AG04450 (cell line): ENCODE results near the gene SKAP1. TPM values are rescaled to one million over a fixed set of nuclear protein-coding genes. Genes with fewer than 3 reads are reported as not detected.

Experiments used
- CTCF ChIA-PET: fragments of 300-600, 350-600 bp; formaldehyde crosslinking; extraction: SDS; loops from one replicate; lab custom pipeline; 2022; ENCODE audit warnings: antibody characterized with exemption, inconsistent platforms; lab: Charles Lee
- POLR2A ChIA-PET: fragments of 350-600 bp; formaldehyde crosslinking; extraction: SDS; loops from one replicate; lab custom pipeline; 2021; ENCODE audit warnings: antibody characterized with exemption, inconsistent platforms; lab: Yijun Ruan, JAX
- DNase-seq: peaks from one replicate; pipeline ENCODE4 v3.0.0-alpha.2; 2011; ENCODE audit warnings: low read depth, low spot score
- H3K27ac ChIP-seq: one replicate; pipeline ENCODE4 v1.5.1; 2012; ENCODE audit warnings: low read depth, low read length, control low read depth
- H3K27me3 ChIP-seq: one replicate; pipeline ENCODE4 v1.6.0; 2012; ENCODE audit warnings: low read length; ENCODE audit not compliant: control insufficient read depth, insufficient read depth
- H3K4me3 ChIP-seq: 2 replicates; pipeline ENCODE4 v1.5.1; 2011; ENCODE audit warnings: mild to moderate bottlenecking, low read depth, low read length, control low read depth
- H3K9me3 ChIP-seq: 2 replicates; pipeline ENCODE4 v1.5.1; 2012; ENCODE audit warnings: low read length; ENCODE audit not compliant: control insufficient read depth, insufficient read depth
- polyA plus RNA-seq: library from polyadenylated mRNA; depleted of rRNA; stranded (reverse); fragments of >200 nt; gene quantifications from 2 replicates; pipeline ENCODE4 v1.2.3, GENCODE V29; 2011
- TF ChIP-seq, protein P1 (sequence below): IDR thresholded peaks from 2 replicates; pipeline ENCODE4 v1.5.1; 2011; ENCODE audit warnings: low read depth, low read length, control low read depth, inconsistent platforms

The SKAP1 gene
- polyA plus RNA-seq, 1 experiment = not detected

DNA sequence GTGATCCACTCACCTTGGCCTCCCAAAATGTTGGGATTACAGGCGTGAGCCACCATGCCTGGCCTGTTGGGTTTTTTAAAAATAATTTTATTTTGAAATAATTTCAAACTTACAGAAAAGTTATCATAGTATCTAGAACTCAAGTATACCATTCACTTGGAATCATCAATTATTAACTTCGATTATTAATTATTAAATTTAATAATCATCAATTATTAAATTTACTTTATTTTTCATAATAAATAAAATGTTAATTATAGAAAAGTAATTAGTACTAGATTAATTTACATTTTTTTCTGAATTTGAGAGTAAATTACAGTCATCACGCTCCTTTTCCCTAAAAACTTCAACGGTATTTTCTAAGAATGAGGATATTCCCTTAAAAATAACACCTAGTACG lies 13.7 kb upstream of the SKAP1 start:
- TF ChIP-seq, protein P1, sequence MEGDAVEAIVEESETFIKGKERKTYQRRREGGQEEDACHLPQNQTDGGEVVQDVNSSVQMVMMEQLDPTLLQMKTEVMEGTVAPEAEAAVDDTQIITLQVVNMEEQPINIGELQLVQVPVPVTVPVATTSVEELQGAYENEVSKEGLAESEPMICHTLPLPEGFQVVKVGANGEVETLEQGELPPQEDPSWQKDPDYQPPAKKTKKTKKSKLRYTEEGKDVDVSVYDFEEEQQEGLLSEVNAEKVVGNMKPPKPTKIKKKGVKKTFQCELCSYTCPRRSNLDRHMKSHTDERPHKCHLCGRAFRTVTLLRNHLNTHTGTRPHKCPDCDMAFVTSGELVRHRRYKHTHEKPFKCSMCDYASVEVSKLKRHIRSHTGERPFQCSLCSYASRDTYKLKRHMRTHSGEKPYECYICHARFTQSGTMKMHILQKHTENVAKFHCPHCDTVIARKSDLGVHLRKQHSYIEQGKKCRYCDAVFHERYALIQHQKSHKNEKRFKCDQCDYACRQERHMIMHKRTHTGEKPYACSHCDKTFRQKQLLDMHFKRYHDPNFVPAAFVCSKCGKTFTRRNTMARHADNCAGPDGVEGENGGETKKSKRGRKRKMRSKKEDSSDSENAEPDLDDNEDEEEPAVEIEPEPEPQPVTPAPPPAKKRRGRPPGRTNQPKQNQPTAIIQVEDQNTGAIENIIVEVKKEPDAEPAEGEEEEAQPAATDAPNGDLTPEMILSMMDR = no peak
- Histone ChIP-seq H3K27ac (no peak overlapping the region), H3K4me3 (no peak overlapping the region), H3K27me3 (peaks cover 40% of the 10 kb centered on the region), H3K9me3 (no peaks in the 10 kb centered on the region)
- no peak for DNase-seq
- CTCF ChIA-PET = no interaction called here
- POLR2A ChIA-PET = no interaction called here

DNA sequence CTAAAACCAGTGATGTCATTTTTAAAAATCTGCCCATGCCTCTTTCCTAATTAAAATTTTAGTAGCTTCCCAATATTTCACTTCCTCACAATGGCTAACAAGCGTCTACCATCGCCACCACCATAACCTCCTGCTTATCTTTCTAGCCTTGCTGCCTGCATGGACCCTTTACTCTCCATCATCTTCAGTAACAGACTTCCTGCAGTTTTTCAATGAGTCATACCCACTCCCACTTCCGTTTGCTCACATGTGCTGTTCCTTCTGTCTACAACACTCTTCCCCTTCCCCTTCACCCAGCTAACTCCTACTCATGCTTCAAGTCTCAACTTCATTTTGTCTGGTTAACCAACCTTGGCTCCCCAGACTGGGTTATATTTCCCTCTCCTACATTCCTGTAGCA lies 12.8 kb upstream of the SKAP1 start:
- H3K4me3 ChIP-seq = no peak overlapping the region
- H3K27ac ChIP-seq = no peak overlapping the region
- H3K9me3 ChIP-seq = no peaks in the 10 kb centered on the region
- DNase-seq = no peak
- POLR2A ChIA-PET = no interaction called here
- CTCF ChIA-PET = no interaction called here
- TF ChIP-seq, protein P1 = no peak
- H3K27me3 ChIP-seq = peaks cover 38% of the 10 kb centered on the region

DNA sequence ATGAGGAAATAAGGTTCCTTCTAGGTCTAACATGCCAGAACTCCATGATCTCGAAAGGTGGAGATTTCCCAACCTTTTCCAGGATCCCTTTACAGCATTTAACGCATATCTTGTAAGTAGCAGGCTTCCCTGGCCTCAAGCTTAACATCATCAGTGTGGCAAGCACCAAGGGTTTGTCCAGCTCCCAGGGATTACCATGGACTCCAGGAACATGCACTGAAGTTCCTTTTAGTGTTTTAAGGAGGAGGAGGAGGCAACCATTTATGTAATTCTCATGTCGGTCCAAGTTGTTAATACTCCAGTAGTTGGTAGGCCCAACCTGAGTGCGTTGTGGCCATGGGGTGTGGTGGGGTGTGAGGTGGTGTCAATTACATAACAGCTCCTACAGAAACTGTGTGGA lies 11.8 kb upstream of the SKAP1 start:
- ChIA-PET POLR2A (no interaction called here), CTCF (no interaction called here)
- no peak for DNase-seq
- TF ChIP-seq, protein P1 = no peak
- Histone ChIP-seq H3K27ac (no peak overlapping the region), H3K9me3 (no peaks in the 10 kb centered on the region), H3K4me3 (no peak overlapping the region), H3K27me3 (peaks cover 42% of the 10 kb centered on the region)

DNA sequence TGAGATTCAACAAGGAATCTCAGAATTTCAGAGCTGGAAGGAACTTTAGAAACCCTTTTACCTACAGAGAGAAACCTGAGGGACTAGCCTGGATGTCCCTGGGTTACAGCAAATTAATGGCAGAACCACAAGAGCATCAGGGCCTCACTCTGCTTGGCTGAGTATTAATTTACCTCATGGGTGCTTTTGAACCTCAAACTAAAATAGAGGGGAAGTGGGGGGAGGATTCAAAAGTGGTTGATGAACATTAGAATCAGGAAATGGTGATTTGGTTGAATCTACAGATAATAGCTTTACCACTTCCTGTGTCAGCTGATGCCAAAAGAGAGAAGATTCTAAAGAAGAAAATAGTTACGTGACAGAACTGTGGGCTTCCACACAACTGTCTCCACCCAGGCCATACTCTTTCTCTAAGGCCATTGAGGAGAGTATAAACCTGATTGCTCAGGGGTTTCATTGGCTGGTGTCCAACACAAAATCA lies 11.3 kb upstream of the SKAP1 start:
- CTCF ChIA-PET = no interaction called here
- TF ChIP-seq, protein P1 = no peak
- Histone ChIP-seq H3K4me3 (no peak overlapping the region), H3K27me3 (peaks cover 44% of the 10 kb centered on the region), H3K9me3 (no peaks in the 10 kb centered on the region), H3K27ac (no peak overlapping the region)
- POLR2A ChIA-PET = no interaction called here
- DNase-seq = no peak

DNA sequence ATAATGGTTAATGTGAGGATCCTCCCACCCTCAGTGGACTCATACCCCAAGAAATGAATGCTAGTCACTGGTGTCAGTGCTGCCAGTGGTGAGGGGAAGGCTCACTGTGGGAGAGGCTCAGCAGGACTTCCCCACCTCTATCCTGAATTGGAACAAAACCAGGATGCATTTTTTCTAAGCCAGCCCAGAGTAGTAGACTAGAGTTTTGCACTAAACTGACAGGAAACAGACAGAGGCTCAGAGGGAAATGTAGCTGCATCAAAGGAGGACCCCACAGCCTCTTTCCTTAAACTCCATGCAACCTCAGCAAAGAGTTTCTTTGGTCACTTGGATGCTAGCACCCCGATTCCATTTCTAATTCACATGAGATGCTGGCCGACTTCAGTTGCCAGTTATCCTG lies 10.7 kb upstream of the SKAP1 start:
- Histone ChIP-seq H3K27ac (no peak overlapping the region), H3K27me3 (peaks cover 45% of the 10 kb centered on the region), H3K4me3 (no peak overlapping the region), H3K9me3 (no peaks in the 10 kb centered on the region)
- no peak for DNase-seq
- TF ChIP-seq, protein P1 = no peak
- ChIA-PET POLR2A (no interaction called here), CTCF (no interaction called here)
